Parathyroid adenoma (tissue), 2 donors: ENCODE measurements around the gene IL18.
"Not testable (repeated sequence)": the region's sequence is repeated elsewhere in the genome, so short reads cannot be mapped to it uniquely, and the experiment has no call there.

Experiments used
- H2AFZ ChIP-seq: fragments of 300-600 bp; sonication (generic); one replicate; pipeline ENCODE4 v1.7.0; 2017; ENCODE audit warnings: antibody characterized with exemption, mild to moderate bottlenecking
- H3K27ac ChIP-seq: fragments of 300-600 bp; sonication (generic); one replicate; pipeline ENCODE4 v1.7.0; 2017
- H3K27me3 ChIP-seq: fragments of 300-600 bp; sonication (generic); one replicate; pipeline ENCODE4 v1.7.0; 2017; ENCODE audit warnings: low read length; ENCODE audit not compliant: control insufficient read depth, insufficient read depth
- H3K36me3 ChIP-seq: fragments of 300-600 bp; sonication (generic); one replicate; pipeline ENCODE4 v1.7.0; 2017; ENCODE audit warnings: low read length; ENCODE audit not compliant: control insufficient read depth, insufficient read depth
- H3K4me1 ChIP-seq: fragments of 300-600 bp; sonication (generic); one replicate; pipeline ENCODE4 v1.7.0; 2017; ENCODE audit warnings: control low read depth
- H3K4me2 ChIP-seq: fragments of 300-600 bp; sonication (generic); one replicate; pipeline ENCODE4 v1.7.0; 2017; ENCODE audit warnings: low read length
- H3K4me3 ChIP-seq: fragments of 300-600 bp; sonication (generic); one replicate; pipeline ENCODE4 v1.7.0; 2017; ENCODE audit warnings: low read depth, low read length
- H3K79me2 ChIP-seq: fragments of 300-600 bp; sonication (generic); one replicate; pipeline ENCODE4 v1.7.0; 2017; ENCODE audit warnings: control low read depth
- H3K9ac ChIP-seq: fragments of 300-600 bp; sonication (generic); one replicate; pipeline ENCODE4 v1.7.0; 2017; ENCODE audit warnings: mild to moderate bottlenecking
- H3K9me3 ChIP-seq: fragments of 300-600 bp; sonication (generic); one replicate; pipeline ENCODE4 v1.7.0; 2017; ENCODE audit warnings: low read length; ENCODE audit not compliant: control insufficient read depth
- CTCF ChIP-seq: fragments of 300-600 bp; sonication (generic); IDR thresholded peaks from one replicate; pipeline ENCODE4 v1.7.0; 2017; ENCODE audit warnings: antibody characterized with exemption, mild to moderate bottlenecking
- donor health status: primary hyperparathyroidism.

The IL18 gene

GRCh38 chr11:112103446-112103845 is 60.4 kb downstream of the IL18 start:
- H3K9ac ChIP-seq = no peak overlapping the region
- peaks cover 4% of the 10 kb centered on the region for H3K4me1 ChIP-seq
- H2AFZ ChIP-seq = no peak overlapping the region
- H3K27me3 ChIP-seq = no peaks in the 10 kb centered on the region
- H3K79me2 ChIP-seq = no peaks in the 10 kb centered on the region
- H3K4me2 ChIP-seq = no peak overlapping the region
- no peak overlapping the region for H3K27ac ChIP-seq
- no peak for TF ChIP-seq CTCF
- H3K9me3 ChIP-seq = no peaks in the 10 kb centered on the region
- no peak overlapping the region for H3K4me3 ChIP-seq
- H3K36me3 ChIP-seq = no peaks in the 10 kb centered on the region

- peaks cover 4% of the 10 kb centered on the region for H3K4me1 ChIP-seq
- no peak overlapping the region for H2AFZ ChIP-seq
- no peaks in the 10 kb centered on the region for H3K9me3 ChIP-seq
- H3K36me3 ChIP-seq = no peaks in the 10 kb centered on the region
- no peak overlapping the region for H3K9ac ChIP-seq
- no peak overlapping the region for H3K4me3 ChIP-seq
- H3K27ac ChIP-seq = no peak overlapping the region
- no peaks in the 10 kb centered on the region for H3K79me2 ChIP-seq
- TF ChIP-seq CTCF = no peak
- H3K4me2 ChIP-seq = no peak overlapping the region
- no peaks in the 10 kb centered on the region for H3K27me3 ChIP-seq
Observed at GRCh38 chr11:112100462-112100861, 63.4 kb downstream of the IL18 start.

- Histone ChIP-seq H3K4me1 (peaks cover 4% of the 10 kb centered on the region), H3K4me3 (no peak overlapping the region), H3K4me2 (no peak overlapping the region), H3K79me2 (no peaks in the 10 kb centered on the region), H3K27ac (no peak overlapping the region), H3K9ac (no peak overlapping the region), H3K27me3 (no peaks in the 10 kb centered on the region), H3K36me3 (no peaks in the 10 kb centered on the region), H3K9me3 (no peaks in the 10 kb centered on the region), H2AFZ (no peak overlapping the region)
- no peak for TF ChIP-seq CTCF
Observed at GRCh38 chr11:112097734-112098528, 66.0 kb downstream of the IL18 start.

GRCh38 chr11:112096194-112096593 is 67.7 kb downstream of the IL18 start:
- H3K9me3 ChIP-seq = no peaks in the 10 kb centered on the region
- no peak overlapping the region for H3K27ac ChIP-seq
- peaks cover 4% of the 10 kb centered on the region for H3K4me1 ChIP-seq
- no peaks in the 10 kb centered on the region for H3K27me3 ChIP-seq
- H3K4me3 ChIP-seq = no peak overlapping the region
- H2AFZ ChIP-seq = no peak overlapping the region
- H3K9ac ChIP-seq = no peak overlapping the region
- no peak for TF ChIP-seq CTCF
- no peaks in the 10 kb centered on the region for H3K79me2 ChIP-seq
- H3K4me2 ChIP-seq = no peak overlapping the region
- H3K36me3 ChIP-seq = no peaks in the 10 kb centered on the region

- not testable (repeated sequence) for H3K9me3 ChIP-seq, H2AFZ ChIP-seq, H3K79me2 ChIP-seq, H3K4me3 ChIP-seq, H3K4me2 ChIP-seq, H3K27ac ChIP-seq, H3K27me3 ChIP-seq, H3K9ac ChIP-seq, H3K4me1 ChIP-seq, H3K36me3 ChIP-seq
Observed at GRCh38 chr11:112095302-112095701, 68.6 kb downstream of the IL18 start.
